ENCODE measurements around the gene MRNIP.
"Not testable (repeated sequence)": the region's sequence is repeated elsewhere in the genome, so short reads cannot be mapped to it uniquely, and the experiment has no call there.

The MRNIP gene

DNA sequence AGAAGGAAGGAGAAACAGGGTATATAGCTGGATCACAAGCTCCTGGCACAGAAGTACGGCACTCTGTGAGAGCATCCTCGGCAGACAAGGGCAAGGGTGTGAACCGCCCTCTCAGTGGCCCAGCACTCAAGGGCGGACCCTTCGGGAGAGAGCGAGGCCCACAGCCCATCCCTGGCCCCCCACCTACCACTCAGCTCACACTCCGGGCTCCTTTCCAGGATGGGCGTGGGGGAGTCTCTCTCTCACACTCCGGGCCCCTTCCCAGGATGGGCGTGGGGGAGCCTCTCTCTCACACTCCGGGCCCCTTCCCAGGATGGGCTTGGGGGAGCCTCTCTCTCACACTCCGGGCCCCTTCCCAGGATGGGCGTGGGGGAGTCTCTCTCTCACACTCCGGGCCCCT is 12.9 kb upstream of the MRNIP start:
- not testable (repeated sequence) for DNase-seq (ENCODE audit: low spot score)

DNA sequence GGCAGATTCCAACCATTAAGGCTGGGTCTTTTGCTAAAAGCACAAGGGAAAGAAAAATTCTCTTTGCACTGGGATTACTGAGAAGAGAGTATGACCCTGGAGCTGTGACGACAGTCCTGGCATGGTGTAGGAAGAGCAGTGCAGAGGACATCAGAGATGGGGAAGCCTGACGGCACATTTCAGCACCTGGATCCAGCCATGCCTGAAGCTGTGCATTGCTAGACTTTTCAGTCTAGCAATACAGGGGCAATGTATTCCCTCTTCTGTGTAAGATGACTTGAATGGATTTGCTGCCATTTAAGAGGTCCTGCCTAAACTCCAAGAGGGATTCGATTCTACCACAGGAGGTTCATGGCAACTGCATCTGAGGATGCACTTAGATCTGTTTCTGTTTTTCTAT is 12.3 kb upstream of the MRNIP start:
- DNase-seq (ENCODE audit: low spot score) = no peak

DNA sequence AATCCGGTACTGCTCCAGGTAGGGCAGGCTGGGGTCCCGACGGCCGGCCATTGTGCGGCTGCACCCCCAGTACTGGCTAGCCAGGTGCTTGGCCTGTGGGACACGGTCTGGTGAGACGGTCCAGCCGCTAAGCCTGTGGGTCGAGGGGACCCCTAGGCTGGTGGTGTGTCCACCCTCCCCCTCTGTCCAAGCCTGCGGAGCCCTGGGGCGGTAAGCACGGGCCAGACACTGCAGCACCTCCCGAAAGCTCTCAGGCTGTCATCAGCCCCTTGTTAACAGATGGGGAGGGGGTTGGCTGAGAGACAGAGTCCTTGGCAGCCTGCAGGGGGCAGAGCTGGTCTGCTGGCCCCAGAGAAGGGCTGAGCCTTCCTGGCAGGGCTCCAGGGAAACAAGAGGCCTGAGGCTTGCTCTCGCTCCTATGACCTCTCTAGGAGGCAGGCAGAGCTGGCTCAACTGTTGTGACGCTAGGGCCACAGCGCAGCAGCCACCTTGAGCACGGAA is 11.8 kb upstream of the MRNIP start:
- DNase-seq (ENCODE audit: low spot score) = no peak

DNA sequence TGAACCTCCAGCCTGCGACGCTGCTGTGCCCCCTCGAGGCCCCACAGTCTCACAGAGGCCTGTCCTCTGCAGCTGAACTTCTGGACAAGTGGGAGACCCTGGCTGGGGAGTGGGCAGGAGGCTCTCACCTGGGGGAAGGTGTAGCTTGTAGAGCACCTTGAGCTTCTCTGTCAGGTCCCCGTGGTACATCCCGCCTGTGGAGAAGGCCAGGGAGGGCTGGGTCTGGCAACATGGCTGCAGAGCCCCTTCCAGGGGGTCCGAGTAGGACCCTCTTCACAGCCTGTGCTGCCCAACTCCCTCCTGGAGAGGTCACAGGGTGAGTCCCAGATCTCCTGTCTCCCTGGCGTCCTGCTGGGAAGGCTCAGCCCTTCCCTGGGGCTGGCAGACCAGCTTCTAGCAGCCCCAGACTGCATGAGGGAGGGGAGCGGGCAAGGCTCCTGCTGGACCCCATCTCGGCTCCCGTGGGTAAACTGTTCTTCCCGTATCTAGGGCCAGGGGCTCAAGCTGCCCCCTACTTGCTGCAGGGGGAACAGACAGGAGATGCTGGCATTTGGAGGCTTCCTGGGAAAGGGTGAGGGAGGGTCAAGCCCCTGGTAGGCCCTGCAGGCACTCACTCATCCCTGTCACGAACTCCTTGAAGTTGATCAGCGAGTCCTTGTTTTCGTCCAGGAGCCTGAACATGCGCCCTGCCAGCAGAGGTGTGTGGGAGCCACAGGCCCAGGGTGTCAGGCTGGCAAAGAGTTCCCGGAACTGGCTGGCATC is 11.2 kb upstream of the MRNIP start:
- no peak for DNase-seq (ENCODE audit: low spot score)

DNA sequence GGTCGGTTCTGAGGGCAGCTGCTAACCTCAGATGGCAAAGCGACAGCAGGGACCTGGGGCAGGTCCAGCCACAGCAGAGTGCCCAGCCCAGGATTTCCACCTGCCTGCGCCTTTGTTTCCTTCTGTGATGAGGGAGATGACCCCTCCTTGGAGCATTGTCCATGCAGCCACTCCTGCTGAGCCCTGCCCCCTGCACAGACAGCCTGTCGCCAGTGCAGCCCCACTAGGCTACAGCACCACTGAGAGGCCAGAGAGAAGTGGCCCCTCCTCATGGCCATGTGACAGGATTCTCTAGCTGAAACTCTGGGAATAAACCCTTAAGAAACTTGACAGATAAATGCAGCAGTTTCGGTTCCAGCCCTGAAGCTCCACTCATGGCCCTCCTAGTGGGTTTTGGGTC is 10.5 kb upstream of the MRNIP start:
- DNase-seq (ENCODE audit: low spot score) = no peak

DNA sequence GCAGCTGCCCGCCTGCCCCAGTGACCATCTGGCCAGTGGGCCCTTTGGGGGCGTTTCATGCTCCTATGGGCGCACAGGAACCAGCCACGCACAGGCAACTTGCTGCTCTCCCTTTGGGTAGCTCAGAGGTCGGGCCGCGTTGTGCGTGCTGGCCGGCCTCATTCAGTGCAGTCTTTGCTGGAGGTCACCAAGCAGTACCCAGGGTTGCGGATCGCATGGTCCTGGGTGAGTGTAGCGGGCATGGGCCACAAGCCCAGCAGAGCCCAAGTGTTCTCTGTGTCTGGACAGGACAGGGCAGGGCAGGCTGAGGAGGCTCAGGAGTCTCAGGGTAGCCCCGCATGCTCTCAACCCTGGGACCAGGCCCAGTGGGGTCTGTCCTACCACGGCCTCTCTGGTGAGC is 9.9 kb upstream of the MRNIP start:
- no peak for DNase-seq (ENCODE audit: low spot score)

DNA sequence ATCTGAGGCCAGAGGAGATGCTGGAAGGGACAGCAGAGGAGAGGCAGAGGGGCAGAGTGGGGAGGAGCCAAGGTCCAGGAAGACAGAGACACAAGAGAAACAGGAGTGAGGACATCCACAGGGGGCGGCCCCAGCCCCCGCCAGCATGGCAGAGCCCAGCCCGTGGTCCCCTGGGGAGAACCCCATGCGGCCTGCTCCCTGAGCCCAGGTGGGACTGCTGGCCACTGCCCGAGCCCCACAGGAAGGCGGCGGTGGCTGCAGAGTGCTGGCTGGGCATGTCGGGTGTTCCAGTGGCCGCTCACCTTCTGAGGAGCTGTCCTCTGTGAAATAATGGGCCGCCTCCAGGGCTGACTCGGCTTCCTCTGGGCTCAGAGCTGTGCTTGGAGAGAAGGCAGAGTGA is 8.9 kb upstream of the MRNIP start:
- no peak for DNase-seq (ENCODE audit: low spot score)

DNA sequence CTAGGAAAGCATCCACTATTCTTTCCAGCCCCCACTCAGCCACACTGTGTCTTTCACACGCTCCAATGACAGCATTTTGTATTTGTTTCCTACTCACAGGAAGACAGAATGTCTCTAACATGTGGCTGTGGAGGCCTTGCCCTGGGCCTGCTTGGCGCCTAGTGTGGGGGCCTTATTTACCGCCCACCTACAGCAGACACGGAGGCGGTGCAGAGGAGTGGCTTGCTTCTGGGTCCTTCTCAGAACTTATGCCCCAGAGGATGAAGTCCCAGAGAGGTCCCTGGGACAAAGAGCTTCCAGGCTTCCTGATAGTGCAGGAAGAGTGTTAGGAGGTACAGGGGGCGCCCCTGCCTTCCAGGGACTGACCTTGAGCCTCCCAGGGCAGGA is 8.5 kb upstream of the MRNIP start:
- no peak for DNase-seq (ENCODE audit: low spot score)

DNA sequence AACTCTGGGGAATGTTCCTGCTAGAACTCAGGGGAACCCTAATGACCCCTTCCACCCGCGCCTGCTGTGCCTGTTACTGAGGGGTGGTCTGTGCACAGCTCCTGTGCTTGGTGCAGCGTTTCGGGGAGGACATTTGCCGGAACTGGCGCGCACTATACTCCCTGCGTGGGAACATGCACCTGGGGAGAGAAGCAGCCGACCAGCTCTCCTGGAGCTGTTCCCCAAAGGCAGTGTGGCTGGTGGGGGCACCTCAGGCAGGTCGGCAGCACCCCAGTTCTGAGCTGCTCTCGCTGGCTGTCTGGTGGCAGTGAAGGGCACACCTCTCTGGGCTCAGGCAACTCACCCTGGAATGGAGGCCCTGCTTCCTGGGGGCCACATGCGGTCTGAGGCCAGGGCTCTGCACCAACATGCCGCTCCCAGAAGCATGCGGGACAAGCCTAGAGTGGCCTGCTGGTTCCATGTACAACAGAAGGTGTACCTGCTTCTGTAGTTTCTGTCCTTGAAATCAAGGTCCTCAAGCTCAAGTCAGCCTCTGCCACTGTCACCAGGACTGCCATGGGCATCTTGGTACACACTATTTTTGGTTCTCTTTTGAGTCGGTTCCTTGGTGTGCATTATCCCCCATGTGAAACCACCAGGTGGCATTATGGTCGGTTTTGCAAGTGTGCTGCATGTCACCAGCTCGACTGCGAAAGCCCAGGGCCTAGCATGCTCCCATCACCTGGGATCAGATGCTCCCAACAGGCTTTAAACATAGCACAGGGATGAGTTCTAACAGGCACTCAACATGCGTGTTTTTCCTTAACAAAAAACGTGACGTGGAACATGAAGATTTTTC is 7.8 kb upstream of the MRNIP start:
- DNase-seq (ENCODE audit: low spot score) = no peak

DNA sequence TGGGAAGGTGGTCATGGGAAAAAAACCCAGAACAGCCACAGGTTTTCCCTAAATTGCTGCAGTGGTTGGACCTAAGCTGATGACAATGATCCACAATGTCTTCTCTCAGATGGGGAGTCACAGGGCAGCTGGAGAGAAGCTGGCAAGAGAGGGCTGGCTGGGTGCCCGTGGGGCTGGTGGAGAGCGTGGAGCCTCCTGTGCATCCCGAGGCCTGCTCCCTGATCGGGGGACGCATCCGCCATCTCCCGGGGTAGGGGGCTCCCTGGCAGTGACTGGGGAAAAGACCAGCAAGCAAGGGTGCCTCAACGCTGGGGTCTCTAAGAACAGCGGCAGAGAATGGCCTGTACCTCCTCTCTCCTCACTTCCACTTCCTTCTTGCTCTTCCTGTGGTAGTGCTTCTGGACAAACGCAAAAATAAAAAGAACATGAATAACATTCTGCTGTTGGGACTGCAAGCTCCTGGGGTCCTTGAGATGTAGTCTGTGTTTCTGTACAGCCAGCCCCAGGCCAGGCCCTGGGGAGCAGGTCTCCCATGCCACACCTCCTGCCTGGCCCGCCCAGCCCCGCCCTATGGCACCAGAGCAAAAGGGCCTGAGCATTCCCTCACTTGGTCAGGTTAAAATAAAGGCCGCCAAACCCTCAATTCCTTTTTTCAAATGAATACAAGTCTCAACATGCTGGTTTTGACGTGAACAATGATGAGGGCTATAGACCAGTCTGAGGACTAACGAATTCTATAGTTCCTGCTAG is 7.0 kb upstream of the MRNIP start:
- DNase-seq (ENCODE audit: low spot score) = no peak

DNA sequence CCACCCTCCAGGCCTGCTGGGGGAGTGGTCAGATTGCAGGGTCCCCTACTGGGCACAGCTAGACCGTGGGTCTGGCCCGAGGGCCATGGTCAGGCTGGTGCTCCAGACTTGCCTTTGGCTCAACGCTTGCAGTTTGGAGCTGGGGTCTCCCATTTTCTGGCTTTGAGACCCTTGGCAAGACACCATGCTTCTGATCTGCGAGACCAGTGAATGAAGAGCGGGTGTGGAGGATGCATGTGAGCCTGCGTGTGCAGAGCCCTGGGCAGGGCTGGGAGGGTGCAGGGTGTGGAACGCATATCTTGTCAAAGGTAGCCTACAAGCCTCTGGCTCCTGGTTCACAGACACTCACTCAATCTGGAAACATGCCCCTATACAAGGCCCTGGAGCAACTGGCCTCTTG is 6.1 kb upstream of the MRNIP start:
- no peak for DNase-seq (ENCODE audit: low spot score)

DNA sequence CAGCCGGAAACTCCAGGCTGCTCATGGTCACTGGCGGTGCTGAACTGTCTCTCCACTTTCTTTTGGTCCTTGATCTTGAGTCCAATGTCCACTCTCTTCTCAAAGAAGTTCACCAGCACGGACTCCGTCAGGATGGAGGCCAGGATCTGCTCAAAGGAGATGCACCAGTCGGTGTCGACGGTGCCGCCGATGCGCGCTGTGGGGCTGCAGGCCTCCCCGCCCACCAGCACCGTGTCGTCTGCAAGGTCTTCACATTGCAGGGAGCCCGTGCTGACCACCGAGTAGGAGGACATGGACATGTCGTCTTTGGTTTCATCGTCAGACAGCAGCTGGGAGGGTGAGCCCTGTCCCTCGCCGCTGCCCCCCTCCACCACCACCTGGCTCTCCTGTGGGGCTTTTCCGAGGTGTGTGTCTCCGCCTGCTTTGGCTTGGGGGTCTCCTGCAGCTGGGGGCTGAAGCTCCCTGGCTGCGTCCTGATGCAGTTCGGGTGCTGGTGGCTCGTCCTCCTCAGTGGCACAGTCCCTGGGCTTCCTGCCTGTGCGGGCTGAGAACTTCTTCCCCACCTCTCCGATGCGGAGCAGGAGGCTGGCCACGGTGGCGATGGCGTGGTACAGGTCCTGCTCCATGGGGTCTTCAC is 5.0 kb upstream of the MRNIP start:
- DNase-seq (ENCODE audit: low spot score) = no peak

DNA sequence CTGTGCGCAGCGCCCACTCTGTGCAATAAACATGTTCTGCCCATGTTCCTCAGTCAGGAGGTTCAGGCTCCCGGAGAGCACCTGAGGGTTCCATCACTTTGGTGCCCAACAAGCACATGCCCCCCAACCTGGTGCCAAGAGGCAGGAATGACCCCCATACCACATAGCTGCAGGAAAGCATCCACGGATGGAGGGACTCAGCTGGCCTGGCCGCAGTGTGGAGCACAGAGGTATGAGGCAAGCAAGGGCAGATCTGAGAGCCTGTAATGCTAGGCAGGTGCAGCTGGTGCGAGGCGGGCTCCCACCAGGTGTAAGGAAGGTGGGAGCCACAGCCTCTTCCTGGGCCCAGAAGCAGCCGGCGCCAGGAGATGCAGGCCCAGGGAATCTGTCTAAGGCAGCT is 4.3 kb upstream of the MRNIP start:
- DNase-seq (ENCODE audit: low spot score) = no peak

DNA sequence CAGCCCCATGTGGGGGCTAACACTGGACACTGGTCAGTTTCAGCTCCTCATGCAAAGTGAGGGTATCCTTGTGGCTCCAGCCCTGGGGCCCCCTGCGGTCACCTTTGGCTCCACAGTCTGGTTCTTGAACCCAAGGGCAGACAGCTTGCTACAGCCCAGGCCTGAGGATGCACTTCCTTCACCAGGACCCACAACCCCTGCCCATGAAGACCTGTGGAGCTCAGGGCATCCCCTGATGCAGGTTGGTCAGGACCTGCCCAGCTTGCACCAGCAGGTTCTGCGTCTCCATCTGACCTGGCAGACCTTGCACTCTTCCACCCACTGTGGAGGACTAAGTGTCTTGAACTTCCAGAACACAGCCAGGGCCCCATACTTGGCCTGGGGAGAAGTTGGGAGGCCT is 3.7 kb upstream of the MRNIP start:
- no peak for DNase-seq (ENCODE audit: low spot score)

DNA sequence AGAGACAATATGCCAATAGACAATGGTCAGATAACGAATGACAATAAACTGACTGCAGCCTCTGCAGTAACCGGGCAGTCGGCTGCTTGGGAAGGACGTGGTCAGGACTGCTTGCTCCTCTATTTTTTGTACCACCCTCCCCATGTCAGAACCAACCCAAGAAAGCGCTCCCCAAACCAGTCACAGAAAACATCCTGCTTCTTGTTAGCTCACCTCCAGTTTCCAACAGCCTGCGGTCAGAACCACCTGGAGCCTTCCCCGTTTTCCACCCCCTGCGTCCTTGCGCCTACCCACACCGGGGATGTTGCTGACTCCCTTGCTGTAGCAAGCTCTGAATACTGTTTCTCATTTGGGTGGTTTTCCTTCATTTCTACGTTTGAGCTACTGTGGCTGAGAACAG is 1.7 kb upstream of the MRNIP start:
- DNase-seq (ENCODE audit: low spot score) = no peak

DNA sequence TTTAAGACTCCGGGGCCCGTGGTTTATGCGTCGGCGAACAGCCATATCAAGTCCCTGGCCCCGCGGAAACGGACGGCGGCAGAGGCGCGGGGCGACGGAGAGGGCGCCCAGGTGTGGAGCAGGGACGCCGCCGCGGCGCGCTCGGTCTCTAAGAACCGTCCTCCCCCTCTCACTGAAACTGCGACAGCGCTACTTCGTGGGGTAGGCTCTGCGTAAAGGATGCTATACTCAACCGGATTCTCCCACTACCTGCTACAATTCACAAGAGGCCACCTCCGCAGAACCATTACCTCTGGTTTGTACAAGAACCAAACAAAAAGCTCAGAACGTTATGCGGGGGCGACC is 404 bp downstream of the MRNIP start:
- DNase-seq (ENCODE audit: low spot score) = peak; percentile 42

DNA sequence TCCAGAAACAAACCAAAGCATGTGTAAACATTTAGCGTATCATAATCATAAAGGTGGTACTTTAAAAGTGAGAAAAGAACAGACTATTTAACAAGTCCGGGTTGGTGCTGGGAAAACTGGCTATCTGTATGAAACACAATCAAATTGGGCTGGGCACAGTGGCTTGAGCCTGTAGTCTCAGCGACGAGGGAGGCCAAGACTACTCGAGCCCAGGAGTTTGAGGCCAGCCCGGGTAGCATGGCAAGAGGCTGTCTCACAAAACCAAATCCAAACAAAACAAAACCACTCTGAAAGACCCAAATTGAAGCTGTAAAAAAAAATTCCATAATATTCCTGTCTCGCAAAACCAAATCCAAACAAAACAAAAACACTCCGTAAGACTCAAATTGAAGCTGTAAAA is 4.3 kb downstream of the MRNIP start:
- DNase-seq (ENCODE audit: low spot score) = no peak

DNA sequence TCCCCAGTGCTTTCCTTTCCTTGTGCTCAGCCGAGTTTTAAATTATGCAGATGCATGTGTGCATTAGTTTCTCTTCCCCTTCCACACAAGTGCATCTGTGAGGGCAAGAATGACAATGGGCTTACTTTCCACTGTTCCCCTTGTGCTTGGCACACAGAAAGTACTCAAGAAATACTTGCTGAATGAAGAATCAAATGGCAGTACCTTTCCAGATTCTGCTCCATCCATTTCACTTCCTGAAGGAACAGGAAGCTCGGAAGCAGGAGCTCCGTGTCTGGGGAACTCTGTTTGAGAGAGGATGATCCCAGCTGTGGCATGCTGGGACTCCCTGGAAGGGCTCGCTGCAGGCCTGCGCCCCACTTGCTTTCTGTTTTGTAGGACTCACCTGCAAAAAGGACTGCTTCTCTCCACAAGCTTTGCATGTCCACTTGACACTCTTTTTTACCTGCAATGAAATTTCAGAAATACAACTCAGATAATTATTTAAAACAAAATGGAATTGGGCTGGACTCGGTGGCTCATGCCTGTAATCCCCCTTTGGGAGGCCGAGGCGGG is 5.5 kb downstream of the MRNIP start:
- no peak for DNase-seq (ENCODE audit: low spot score)

DNA sequence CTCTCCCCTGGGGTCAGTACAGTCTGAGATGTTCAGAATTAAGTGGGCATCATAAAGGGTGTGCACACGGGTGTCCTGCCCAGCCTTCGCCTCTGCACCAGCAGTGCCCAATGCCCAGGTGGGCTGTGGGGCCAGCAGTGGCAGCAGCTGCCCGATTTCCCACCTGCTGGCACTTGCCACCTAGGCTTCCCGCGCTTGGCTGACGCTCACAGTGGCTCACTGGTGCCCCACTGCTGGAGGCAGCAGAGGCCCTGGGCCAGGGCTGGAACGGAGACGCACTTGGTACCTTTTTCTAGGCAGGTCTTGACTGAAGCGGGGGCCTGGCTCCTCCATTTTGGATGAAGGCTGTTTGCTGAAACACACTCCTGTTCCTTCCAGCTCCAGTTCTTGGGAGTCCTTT is 17.0 kb downstream of the MRNIP start:
- no peak for DNase-seq (ENCODE audit: low spot score)

DNA sequence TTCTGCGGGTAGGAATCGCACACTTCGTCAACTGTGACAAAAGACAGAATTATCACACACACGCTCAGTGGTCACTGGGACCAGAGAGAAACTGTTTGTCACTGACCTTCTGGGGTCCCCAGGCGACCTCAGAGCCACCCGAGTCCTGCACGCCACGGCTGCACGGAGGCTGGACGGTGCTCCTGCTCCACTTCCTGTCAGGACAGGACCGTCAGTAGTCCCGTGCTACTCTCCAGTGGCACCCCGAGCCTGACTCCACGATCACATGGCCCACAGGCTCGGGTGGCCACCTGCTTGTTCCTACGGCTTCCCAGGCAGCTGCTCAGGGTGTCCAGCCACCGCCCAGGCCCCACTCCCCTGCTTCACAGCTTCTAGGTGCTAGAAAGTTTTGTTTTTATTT is 17.9 kb downstream of the MRNIP start:
- DNase-seq (ENCODE audit: low spot score) = no peak

DNA sequence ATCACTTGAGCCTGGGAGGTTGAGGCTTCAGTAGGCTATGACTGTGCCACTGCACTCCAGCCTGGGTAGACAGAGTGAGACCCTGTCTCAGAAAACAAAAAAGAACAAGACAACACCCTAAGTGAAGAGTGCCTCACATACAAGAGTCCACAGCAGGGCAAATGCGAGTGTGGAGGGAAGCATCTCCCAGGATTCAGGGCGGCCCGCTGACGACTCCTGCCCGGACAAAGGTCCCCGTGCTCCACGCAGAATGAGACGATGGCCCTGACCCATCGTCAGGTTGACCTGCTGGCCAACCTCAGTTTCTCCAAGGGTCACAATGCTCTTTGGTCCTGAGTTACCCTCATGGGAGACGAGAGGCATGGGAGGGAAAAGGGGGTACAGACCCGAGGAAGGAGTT is 18.3 kb downstream of the MRNIP start:
- no peak for DNase-seq (ENCODE audit: low spot score)

All from CD4-positive, alpha-beta T cell treated with Interleukin-2 at 100 ng/mL for 4 hours (primary cell).